BJ (cell line): ENCODE results near the gene THEMIS2. TPM values are rescaled to one million over a fixed set of nuclear protein-coding genes. Genes with fewer than 3 reads are reported as not detected.
A peak's percentile ranks its signal among the peaks of the same experiment; 100 is the strongest.

ENCODE experiments used
- CTCF ChIA-PET: fragments of 350-600 bp; formaldehyde crosslinking; extraction: SDS; loops from one replicate; lab custom pipeline; 2021; ENCODE audit warnings: antibody characterized with exemption, inconsistent platforms; lab: Yijun Ruan, JAX
- POLR2A ChIA-PET: fragments of 300-600 bp; sonication (Branson Sonifier 250); formaldehyde crosslinking; extraction: SDS; loops from one replicate; lab custom pipeline; 2021; ENCODE audit warnings: antibody characterized with exemption; lab: Charles Lee
- DNase-seq: peaks from one replicate; pipeline ENCODE4 v3.0.0-alpha.2; 2011; ENCODE audit warnings: low read depth
- H3K27me3 ChIP-seq: 2 replicates; pipeline ENCODE4 v1.6.0; 2011; ENCODE audit warnings: low read length; ENCODE audit not compliant: control insufficient read depth, insufficient read depth
- H3K36me3 ChIP-seq: 2 replicates; pipeline ENCODE4 v1.5.1; 2011; ENCODE audit warnings: low read length; ENCODE audit not compliant: control insufficient read depth, insufficient read depth
- H3K4me3 ChIP-seq: 2 replicates; pipeline ENCODE4 v1.5.1; 2011; ENCODE audit warnings: low read depth, mild to moderate bottlenecking, control low read depth, low read length
- polyA plus RNA-seq: library from polyadenylated mRNA; depleted of rRNA; stranded (reverse); fragments of >200 nt; gene quantifications from 2 replicates; pipeline ENCODE4 v1.2.3, GENCODE V29; 2011
- TF ChIP-seq, protein P1 (sequence below): IDR thresholded peaks from 2 replicates; pipeline ENCODE4 v1.5.1; 2011; ENCODE audit warnings: low read depth, mild to moderate bottlenecking, control low read depth, inconsistent platforms, low read length, moderate library complexity; ENCODE audit not compliant: insufficient read depth

Gene THEMIS2
- polyA plus RNA-seq, 1 experiment: 2.0 TPM

DNA sequence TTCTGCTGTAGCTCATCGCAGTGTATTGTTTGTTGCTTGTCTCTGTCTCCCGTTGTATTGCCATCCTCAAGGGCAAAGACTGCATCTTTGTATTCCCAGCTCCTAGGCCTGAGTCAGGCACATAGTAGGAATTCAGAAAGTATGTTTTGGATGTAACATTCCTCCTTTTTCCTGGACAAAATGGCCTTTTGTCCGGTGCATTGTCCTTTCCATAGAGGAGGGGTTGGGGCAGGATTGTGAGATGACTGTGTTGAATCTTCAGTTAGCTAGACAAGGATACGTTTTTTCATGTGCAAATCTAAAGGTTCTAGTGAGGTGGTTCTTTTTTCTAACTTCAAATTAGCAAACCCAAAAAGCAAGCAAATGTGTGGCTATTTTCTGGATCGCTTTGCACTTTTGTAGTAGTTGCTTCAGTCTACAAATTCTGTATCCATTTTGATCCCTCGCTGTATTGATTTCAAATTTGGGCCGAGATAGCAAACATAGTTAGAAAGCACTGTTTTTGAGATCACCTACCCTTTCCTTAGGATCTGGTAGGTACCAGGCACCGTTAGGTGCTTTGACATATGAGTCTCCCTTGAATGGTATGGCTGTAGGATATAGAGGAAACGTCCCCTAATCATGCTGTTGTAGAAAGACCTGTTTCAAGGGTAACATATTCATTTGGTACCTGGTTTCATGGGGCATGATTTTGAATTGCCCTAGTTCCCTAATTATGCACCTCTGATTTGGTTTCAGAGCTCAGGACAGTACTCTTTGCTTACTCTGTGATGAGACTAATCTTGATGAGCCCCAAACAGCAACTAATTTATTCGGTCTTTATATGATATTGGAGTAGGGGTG, 40.6 kb upstream of the THEMIS2 start:
- CTCF ChIA-PET: interaction anchor here (1.5 kb wide), 1 partner anchor 10 kb away, joined by 5 read pairs; no protein-coding TSS in a partner anchor

DNA sequence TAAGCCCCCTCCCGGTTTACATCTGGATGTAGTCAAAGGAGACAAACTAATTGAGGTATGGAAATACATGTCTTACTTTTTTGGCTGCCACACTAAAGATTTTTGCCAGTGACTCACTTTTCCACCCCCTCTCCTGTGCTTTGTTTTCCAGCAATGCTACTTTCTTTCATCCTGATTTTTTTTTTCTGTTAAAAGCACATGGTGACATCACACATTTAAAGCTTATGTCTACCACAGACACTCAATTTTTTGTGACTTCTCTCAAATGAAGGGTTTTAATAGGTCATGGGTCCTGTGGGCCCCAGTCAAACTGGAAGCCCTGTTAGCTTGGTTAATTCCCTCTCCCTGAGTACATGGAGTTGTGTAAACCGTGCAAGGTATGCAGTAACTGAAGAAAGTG, 39.6 kb upstream of the THEMIS2 start:
- TF ChIP-seq, protein P1, sequence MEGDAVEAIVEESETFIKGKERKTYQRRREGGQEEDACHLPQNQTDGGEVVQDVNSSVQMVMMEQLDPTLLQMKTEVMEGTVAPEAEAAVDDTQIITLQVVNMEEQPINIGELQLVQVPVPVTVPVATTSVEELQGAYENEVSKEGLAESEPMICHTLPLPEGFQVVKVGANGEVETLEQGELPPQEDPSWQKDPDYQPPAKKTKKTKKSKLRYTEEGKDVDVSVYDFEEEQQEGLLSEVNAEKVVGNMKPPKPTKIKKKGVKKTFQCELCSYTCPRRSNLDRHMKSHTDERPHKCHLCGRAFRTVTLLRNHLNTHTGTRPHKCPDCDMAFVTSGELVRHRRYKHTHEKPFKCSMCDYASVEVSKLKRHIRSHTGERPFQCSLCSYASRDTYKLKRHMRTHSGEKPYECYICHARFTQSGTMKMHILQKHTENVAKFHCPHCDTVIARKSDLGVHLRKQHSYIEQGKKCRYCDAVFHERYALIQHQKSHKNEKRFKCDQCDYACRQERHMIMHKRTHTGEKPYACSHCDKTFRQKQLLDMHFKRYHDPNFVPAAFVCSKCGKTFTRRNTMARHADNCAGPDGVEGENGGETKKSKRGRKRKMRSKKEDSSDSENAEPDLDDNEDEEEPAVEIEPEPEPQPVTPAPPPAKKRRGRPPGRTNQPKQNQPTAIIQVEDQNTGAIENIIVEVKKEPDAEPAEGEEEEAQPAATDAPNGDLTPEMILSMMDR: no peak
- no peaks in the 10 kb centered on the region for H3K27me3 ChIP-seq
- no peaks in the 10 kb centered on the region; the same call in 1 of the 2 replicates for H3K36me3 ChIP-seq
- CTCF ChIA-PET: interaction anchor here (1.5 kb wide), 1 partner anchor 9 kb away, joined by 5 read pairs; no protein-coding TSS in a partner anchor
- POLR2A ChIA-PET: no interaction called here
- DNase-seq: peak; percentile 6
- no peak overlapping the region for H3K4me3 ChIP-seq

More for the DNA sequence above, 40.6 kb upstream of the THEMIS2 start:
- POLR2A ChIA-PET: no interaction called here
- TF ChIP-seq, protein P1: no peak
- Histone ChIP-seq H3K4me3 (peak overlapping the region; percentile 69), H3K27me3 (no peaks in the 10 kb centered on the region), H3K36me3 (no peaks in the 10 kb centered on the region; the same call in 1 of the 2 replicates)
- DNase-seq: no peak

DNA sequence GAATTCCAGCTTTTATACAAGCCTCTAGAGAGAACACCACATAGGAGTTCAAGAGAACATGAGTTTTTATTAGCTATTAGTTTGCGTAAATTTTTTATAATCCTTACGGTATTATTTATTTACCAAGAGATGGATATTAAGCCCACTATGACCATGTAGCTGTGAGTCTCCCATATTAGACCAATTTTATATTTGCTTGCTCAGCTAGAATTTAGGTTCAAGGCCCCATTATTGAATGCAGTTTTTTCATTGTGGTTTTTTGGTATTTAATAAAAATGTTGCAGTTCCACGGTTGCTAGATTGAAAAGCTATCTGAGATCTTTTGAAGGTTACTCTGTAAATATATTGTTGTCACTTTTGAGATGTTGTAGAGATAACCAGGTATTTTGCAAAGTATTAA, 38.9 kb upstream of the THEMIS2 start:
- ChIA-PET POLR2A (no interaction called here), CTCF (no interaction called here)
- TF ChIP-seq, protein P1: no peak
- Histone ChIP-seq H3K27me3 (no peaks in the 10 kb centered on the region), H3K36me3 (no peaks in the 10 kb centered on the region; the same call in 1 of the 2 replicates), H3K4me3 (no peak overlapping the region)
- no peak for DNase-seq

DNA sequence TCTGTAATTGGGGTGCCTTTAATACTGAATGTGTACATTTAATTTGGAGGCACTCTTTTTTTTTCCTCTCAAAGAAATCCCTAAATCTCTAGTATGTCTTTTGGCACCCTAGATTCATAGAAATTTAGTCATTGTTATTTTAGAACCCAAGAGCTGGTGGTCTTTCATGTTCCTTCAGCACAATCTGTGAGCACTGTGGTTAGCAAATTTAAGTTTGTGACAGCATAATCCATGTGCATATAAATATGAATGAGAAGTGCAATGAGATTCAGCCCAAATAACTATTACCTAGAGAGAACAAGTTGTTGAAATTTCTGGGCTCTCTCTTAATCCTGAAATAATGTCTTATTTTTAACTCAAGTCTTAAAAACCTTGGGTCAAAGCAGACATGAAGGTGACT, 37.3 kb upstream of the THEMIS2 start:
- TF ChIP-seq, protein P1: no peak
- Histone ChIP-seq H3K36me3 (peaks cover 3% of the 10 kb centered on the region), H3K4me3 (no peak overlapping the region), H3K27me3 (no peaks in the 10 kb centered on the region)
- no peak for DNase-seq
- CTCF ChIA-PET: interaction anchor here (0.7 to 1.4 kb wide), 2 partner anchors 142 to 166 kb away, joined by 3 read pairs; no protein-coding TSS in a partner anchor
- POLR2A ChIA-PET: no interaction called here

DNA sequence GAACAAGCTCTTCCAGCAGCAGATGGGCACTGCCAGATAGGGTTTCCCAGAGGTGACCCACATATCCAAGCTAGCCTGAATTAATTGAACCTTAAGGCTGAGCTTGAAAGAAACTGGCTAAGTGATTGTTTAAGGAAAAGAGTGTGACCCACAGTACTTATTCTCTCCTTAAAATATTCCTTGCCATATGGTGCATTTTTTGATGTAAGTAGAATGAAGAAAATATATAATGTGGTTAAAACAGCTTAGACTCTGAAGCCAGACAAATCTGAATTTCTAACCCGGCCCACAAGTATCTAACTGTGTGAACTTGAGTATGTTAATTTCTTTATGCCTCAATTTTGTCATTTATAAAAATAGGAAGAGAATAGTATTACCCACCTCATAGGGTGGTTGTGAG, 36.8 kb upstream of the THEMIS2 start:
- no peak for DNase-seq
- no peak overlapping the region for H3K4me3 ChIP-seq
- CTCF ChIA-PET: interaction anchor here (0.7 to 1.4 kb wide), 3 partner anchors 96 to 166 kb away, joined by 3 read pairs; no protein-coding TSS in a partner anchor
- TF ChIP-seq, protein P1: no peak
- no peaks in the 10 kb centered on the region for H3K27me3 ChIP-seq
- POLR2A ChIA-PET: no interaction called here
- peaks cover 4% of the 10 kb centered on the region for H3K36me3 ChIP-seq
